ENCODE data around the gene OR11H1.
"Not testable (repeated sequence)": the region's sequence is repeated elsewhere in the genome, so short reads cannot be mapped to it uniquely, and the experiment has no call there.

- TF ChIP-seq EZH2 (IDR thresholded peaks at IDR 0.05); POLR2AphosphoS5 (IDR thresholded peaks at IDR 0.05; ENCODE audit: borderline replicate concordance, low read depth, low read length): not testable (repeated sequence)
Measured at GRCh38 chr22:15527892-15528291, at the start of gene OR11H1.
